ENCODE data around the gene YOD1.
"Not testable (repeated sequence)": the region's sequence is repeated elsewhere in the genome, so short reads cannot be mapped to it uniquely, and the experiment has no call there.

The YOD1 gene

DNA sequence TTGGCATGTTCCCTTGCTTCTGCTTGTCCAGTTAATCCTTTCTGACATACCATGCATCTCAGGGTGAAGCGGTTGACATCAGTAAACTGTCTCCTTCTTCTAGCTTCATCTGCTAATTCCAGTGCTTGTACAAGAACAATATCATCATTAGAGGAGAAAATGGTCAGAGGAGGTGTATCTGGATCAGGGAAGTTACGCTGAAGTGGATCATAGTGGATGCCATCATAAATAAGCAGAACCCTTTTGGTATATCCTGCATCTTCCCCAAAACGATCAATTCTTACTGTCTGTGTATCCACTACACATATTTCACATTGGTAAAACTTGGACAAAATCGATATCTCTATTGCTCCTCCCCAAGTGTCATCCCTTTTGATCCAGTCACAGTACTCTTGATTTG is 2.0 kb downstream of the YOD1 start:
- DNase-seq (ENCODE audit: low spot score), result no peak

DNA sequence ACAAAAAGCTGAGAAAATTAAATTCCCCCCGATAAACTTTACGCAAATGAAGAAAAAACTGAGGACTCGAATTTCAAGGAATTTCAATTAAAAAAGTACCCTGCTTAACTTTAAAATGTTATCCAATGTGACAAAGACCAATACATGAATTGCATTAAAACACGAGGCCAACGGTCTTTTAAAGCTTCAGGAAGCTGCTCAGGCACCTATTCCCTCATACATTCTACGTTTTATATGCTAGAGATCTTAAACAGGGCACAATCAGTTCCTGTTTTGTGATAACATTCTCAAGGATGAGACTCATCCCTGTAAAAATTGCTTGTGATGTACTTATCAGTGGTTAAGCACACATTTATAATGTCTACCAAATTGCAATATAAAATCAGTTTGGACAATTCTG is 3.0 kb downstream of the YOD1 start:
- no peak for DNase-seq (ENCODE audit: low spot score)

DNA sequence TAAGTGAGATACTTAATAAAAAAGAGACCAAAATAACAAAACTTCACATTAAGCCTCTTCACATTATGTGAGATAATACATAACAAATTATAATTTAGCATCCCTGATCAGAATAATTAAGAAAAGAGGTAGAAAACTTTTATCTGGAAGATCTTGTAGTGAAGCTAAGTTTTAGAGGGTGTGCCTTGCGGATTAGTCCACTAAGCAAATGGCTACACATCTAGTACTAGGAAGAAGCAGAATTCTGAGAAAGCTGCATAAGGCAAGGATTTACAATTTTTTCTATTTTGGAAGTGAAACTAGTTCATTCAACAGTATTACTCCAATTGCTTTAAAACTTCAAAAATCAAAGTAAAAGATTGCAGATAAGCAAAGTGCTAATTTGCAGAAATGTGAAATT is 3.5 kb downstream of the YOD1 start:
- no peak for DNase-seq (ENCODE audit: low spot score)

DNA sequence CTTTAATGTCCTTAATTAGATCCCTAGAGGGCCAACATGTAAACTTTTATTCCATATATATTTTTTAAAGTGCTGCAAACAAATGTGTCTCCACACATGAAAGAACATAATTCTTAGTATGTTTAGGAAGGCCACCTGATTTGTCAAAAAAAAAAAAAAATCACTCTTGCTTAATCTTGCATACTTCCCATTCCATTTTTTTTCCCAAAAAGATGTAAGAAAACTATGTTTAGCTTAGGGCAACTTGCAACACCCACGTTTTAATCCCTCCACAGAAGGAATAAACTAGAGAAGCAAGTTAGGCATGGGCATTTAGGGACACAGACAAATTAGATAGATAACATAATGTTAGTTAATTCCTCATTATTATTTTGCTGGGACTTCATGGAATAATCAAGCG is 5.6 kb downstream of the YOD1 start:
- DNase-seq (ENCODE audit: low spot score), result no peak

DNA sequence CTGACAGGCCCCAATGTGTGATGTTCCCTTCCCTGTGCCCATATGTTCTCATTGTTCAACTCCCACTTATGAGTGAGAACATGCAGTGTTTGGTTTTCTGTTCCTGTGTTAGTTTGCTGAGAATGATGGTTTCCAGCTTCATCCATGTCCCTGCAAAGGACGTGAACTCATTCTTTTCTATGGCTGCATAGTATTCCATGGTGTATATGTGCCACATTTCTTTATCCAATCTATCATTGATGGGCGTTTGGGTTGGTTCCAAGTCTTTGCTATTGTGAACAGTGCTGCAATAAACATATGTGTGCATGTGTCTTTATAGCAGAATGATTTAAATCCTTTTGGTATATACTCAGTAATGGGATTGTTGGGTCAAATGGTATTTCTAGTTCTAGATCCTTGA is 9.6 kb downstream of the YOD1 start:
- DNase-seq (ENCODE audit: low spot score), result not testable (repeated sequence)

DNA sequence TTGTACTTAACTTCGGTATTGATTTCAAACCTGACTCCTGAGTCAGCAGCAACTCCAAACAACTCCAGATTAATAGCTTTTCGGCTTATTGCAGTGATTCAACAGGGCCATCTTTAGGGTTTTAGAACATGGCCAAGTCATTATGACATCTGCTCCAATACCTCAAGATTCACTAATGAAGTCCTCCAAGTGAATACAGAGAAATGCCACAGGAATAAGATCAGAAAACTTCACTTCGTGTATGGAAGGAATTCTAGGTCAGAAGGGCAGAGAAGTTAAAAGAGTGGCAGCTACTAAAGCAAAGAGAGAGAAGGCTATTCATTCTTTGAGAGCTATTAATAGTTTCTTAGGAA is 10.9 kb downstream of the YOD1 start:
- DNase-seq (ENCODE audit: low spot score), result peak; percentile 42

DNA sequence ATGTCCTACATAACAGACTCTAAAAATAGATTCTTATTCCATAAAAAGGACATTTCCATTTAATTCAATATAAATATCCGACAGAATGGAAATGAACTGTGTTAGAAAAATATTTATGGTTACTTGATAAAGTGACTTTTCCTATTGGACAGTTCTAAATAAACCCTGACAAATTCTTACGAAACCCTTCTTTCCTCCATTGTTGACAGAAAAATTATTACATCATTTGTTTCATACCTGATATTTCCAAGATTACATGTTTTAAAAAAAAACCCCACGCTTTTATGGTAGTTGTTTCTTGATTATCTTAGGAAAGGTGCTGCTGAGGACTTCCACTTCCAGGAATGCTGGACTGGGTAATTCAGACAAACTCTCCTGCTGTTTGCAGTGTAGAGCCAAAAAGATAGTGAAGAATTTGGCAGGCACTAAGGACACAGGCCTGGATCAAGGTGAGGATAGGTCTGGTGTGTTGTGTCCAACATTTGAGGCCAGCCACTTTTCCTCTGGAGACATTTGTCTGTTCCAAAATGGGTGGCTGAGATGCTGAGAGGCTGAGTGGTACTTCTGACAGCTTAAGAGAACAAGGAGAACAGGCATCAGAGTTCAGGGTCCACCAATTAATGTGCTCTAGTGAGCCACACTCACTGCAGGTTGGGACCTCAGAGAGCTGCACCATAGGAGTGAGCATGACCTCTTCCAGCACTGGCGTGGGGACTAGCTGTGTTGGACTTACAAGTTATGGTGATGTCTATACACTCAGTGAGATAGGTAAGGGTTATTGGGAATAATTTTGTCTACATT is 11.4 kb downstream of the YOD1 start:
- no peak for DNase-seq (ENCODE audit: low spot score)

DNA sequence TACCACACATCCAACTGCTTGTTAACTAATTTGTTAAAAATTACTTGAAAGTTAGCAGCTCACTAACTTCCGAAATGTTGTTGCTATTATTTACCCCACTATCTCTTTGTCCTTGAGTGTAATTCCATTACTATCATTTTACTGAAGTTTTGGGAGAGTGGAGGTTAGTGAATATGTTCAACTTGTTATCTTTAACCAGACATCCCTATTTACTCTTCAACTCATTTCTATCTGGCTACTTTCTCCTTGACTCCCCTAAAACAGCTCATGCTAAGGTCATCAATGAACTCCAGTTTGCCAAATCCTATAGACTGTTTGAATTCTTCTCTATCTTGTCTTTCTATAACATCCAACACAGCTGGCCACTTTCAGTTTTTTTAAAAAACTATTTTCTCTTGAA is 14.1 kb downstream of the YOD1 start:
- no peak for DNase-seq (ENCODE audit: low spot score)

DNA sequence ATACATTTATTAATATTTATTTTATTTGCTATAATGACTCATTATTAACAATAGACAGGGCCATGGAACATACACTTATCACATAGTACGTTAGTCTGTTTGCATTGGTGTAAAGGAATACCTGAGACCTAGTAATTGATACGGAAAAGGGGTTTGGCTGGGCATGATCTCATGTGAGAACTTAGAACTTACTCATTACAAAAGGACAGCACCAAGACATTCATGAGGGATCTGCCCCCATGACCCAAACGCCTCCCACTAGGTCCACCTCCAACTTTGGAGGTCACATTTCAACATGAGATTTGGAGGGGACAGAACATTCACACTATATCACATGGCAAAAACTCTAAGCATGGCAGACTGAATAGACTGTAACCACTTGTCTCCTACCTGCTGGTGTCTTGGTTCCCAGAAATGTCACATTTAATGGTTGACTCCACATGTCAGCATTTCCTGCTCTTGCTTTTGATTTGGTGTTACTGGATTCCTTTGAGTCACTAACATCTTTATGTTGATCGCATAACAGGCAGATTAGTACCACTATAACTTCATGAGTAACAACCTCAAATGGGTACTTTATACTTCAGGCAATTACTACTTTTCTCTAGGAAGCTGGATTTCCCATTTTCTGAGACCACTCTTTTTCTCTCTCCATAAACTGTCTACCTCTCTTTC is 15.0 kb downstream of the YOD1 start:
- DNase-seq (ENCODE audit: low spot score), result no peak

DNA sequence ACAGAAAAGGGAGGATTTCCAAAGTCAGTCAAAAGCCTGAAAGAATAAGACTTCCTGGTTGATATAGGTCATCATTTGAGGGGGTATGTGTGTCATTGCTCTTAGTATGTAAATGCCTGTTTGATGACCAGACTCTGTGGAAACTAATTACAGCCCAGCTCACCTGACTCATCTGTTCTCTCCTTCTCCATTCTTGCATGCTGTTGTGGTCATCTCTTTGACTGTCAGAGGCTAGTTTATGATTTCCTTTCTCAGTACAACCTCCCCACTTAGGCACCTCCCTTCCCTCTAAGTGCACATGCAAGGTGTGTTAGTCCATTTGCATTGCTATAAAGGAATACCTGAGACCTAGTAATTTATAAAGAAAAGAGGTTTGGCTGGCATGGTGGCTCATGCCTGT is 16.0 kb downstream of the YOD1 start:
- peak; percentile 58 for DNase-seq (ENCODE audit: low spot score)

DNA sequence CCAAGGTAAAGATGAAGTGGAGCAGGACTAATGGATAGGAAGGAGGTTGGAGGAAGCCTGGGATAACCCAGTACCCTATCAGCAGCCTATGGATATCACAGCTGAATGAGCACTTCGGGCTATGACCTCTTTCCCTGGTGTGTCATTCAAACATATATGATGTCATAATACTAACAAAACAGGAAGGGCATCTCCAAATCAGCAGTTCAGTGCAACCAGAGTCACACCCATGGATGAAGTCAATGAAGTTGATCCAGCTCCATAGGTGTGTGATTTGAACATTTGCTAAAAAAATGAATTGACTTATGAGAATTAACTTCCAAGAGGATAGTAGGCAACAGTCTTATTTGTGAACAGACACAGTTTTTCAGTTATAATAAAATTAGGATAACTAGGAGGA is 16.8 kb downstream of the YOD1 start:
- no peak for DNase-seq (ENCODE audit: low spot score)

DNA sequence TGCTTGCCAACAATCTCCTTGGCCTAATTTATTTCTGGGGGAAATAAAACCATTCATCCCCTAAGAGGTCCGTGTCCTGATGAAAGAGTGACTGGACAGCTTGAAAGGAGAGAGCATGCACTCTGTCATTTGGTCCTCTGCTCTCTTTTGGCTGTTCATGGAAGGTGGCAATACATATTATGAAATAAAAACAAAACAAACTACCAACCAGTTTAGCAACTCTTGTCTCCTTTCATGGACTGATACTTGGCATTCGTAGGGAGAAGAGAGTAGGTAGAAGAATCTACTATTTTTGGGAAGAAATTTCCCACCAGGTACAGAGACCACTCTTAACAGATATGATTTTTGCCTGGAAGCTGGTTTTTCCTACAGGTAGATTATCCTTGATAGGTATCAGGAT is 17.7 kb downstream of the YOD1 start:
- no peak for DNase-seq (ENCODE audit: low spot score)

DNA sequence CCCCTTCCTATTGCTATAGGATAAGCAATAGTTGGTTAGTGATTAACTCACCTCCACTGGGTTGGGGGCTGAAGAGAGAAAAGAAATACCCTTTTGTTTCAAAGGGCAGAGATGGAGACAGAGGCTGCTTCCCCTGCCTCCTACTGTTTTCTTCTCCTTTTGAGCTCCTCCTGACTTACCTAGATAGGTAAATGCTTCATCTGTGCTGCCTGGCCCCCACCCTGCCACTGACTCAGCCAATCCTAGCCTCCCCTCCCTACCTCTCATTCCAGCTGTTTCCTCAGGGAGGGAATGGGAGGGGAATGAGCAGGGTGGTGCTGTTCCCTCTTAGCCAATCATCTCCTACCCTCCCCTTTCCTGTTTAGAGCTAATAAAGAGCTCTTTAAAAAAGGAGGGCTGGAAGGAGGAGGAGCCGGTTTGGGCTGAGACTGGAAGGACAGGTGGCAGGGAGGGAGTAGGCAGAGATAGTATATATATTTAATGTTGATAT is 18.4 kb downstream of the YOD1 start, which contains the start of gene C1orf116:
Gene C1orf116 (minus strand): TSS at position 229 of the 490 bp plus-strand sequence. CDS start 5,158 bp downstream, outside the sequence.
- peak; percentile 22 for DNase-seq (ENCODE audit: low spot score)

DNA sequence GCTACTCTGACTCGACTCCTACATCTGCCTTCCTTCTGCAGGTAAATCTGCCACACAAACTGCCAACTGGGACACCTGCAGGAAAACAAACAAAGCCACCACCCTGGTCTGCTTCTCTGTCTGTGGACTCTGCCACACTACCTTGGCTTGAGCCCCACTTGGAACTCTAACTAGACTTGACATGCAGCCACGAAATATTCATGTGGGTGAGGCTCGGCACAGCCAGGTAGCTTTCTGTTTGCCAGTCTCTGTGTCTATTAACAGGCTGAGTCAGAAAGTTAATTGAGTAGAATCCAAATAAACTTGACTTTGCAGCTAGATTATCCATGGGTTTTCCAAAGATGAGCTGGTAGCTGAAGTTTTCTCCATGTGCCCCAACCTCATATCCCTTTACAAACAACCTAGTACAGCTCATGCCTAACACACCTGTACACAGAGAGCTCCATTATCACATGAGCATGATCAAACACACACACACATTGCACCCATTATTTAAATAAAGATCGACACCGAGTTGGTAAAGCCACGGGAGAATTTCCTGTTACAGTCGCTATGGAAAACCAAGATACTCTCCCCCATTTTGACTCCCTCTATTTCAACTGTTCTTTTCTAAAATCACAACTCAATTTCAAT is 19.3 kb downstream of the YOD1 start:
- no peak for DNase-seq (ENCODE audit: low spot score)

DNA sequence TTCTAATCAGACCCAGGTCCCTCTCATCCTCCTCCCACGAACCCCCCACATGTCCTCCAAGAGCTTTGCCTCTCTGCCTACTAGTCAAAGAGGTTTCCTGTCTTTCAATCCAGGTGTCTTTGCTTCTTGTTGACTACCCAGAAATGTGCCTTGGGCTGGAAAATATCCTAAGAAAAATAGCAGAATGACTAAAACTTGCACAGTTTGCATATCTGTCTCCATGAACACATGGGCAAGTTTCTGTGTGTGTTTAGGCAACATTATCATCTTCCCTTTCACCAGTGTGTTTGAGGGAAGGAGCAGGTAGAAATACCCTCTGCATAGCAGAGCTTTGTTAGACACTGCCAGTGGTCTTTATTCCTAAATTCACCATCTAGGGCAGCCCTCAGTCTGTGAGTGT is 20.0 kb downstream of the YOD1 start:
- DNase-seq (ENCODE audit: low spot score), result no peak

DNA sequence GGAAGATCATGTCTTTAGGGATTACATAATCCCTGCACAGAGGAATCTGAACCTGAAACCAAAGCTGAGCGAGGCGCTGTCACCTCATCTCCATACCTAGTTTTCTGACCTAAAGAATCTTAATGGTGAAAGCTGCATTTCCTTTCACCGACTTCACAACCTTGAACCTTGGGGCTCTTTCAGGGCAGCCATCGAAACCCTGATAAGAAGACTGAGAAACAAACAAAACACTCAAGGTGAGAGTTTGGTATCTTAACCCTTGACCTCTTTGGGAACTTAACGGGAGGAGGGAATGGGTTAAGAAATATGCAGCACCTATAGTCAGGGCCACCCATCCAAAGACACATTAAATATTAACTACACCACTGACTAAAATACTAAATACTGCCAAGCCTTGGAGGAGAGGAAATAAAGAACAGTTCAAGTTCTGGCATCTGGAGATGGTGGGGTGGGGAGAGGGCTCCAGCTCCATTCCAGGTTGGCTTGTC is 20.4 kb downstream of the YOD1 start:
- DNase-seq (ENCODE audit: low spot score), result no peak

DNA sequence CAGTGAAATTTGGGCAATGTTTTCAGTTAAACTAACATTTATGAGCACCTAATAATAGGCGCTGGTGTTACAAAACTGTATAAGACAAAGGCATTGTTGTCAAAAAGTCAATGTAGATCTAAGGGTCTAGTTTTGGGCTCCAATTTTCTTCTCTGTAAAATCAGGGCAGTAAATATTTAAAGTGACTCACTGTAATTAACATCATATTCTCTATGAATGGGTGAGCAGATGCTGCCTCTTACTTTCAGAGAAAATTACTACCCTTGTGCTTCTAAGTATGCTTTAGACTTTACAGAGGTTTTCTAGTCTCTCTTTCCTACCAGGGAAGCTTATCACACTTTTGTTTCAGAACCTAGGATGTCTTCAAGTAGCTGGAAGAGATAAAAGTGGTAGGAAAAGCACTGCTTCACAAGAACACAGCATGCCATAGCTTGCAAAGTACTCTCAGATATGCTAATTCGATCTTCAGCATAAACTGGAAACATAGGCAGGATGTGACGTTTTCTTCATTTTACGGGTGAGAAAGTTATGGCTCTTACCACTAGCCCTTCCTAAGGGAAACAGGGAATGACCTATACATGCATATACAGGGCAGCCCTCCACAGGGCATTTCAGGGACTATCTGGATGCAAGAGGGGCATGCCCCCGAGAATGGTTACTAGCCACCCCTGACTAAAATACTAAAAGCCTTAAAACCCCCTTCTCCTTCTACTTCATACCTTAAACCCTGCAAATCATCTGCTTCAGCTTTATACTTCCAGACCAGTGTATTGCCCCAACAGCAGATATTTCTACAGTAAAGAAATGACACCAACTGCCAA is 21.1 kb downstream of the YOD1 start:
- no peak for DNase-seq (ENCODE audit: low spot score)

DNA sequence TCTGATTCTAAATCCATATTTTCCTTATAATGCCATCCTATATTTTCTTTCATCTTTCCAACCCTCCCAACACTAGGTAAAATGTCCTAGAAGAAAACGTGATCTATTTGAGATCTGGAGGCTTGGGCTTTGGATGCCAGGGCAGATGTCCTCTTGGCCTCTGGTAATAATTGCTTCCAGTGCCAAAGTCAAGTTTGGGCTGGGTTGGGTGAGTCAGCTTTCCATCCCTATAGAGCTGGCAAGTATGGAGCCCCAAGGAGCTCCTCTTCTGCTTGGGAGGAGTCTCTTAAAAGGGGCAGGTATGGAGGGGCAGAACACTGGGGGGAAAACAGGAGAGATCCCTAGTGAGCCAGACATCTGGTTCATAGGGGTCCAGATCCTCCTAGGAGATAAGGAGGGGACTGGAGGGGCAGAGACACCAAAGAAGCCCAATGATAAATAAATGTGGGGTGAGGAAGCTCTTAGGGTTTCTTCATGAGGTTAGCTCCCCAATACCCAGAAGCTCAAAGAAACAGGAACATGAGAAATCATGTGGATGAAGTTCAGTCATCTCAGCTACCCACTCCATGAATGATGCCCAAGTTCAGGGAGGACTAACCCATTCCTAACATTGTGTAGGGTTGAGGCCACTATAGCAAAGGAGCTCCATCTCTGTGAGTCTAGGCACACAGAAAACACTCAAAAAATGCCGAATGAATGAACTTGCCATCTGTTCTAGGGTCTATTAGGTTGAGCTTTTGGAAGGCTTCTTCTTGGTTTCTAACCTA is 21.9 kb downstream of the YOD1 start:
- no peak for DNase-seq (ENCODE audit: low spot score)

DNA sequence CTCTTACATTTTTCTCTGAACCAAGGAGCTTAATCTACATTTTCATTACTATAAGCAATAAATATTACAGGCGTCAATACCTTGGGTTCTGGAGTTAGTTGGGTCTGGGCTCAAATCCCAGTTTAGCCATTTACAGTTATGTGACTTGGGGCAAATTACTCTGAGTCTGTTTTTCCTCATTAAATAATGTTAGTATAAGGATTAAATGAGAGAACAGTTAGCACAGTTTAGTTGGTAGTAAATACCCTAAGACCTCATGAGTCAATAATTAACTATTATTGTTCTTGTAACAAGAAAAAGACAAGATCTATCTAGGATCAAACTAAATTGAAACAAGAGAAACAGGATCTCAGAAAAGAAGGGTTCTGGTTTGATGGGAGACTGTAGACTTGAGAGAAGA is 23.1 kb downstream of the YOD1 start:
- DNase-seq (ENCODE audit: low spot score), result no peak

DNA sequence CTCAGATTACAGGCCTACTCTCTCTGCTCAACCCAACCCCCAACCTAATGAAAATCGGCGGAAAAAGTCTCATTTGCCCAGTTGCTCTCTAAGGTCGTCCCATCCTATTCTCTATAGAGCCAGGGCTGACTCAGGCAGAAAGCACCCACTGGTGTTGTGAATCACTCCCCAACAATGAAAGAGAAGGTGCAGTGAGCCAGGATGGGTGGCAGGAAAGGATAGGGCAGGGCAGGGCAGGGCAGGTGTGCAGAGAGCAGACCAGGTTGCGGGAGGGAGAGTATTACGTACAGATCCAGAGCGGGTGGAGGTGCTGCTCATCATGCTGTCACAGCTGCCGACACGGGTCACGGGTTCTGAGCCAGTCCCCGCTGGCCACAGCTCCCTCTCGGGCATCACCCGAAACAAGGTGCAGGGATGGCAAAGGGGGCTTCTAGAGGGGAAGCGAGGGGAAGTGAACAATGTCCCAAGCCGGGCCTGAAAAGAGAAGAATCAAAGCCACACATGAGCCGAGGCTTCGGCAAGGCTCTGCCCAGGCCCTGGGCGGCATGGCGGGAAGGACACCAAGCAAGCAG is 23.7 kb downstream of the YOD1 start:
- peak; percentile 25 for DNase-seq (ENCODE audit: low spot score)

DNA sequence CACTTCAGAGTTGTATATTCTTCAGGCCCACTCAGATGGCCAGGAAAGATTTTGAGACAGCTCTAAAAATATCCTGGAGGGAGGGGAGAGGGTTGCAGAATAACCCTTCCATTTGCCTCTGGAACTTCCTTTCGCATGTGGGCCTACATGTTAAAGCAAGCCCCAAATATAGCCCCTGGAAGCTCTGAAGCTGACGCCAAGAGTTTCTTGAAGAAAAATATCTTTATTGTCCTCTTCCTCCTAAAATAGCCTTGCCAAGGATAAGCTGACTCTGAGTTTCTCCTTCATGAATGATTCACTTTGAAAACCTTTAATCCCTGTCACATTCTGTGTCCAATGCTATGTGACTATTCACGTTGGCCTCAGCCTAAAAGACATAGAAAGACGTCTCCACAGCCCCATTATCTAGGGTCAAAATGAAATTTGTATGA is 24.9 kb downstream of the YOD1 start:
- peak; percentile 50 for DNase-seq (ENCODE audit: low spot score)

Data from AG20443 (cell line).